ENCODE data around the gene PMM2. TPM values are rescaled to one million over a fixed set of nuclear protein-coding genes. Genes with fewer than 3 reads are reported as not detected.

Gene PMM2
- total RNA-seq, 1 experiment from 2014 or later, result 53.3 TPM

DNA sequence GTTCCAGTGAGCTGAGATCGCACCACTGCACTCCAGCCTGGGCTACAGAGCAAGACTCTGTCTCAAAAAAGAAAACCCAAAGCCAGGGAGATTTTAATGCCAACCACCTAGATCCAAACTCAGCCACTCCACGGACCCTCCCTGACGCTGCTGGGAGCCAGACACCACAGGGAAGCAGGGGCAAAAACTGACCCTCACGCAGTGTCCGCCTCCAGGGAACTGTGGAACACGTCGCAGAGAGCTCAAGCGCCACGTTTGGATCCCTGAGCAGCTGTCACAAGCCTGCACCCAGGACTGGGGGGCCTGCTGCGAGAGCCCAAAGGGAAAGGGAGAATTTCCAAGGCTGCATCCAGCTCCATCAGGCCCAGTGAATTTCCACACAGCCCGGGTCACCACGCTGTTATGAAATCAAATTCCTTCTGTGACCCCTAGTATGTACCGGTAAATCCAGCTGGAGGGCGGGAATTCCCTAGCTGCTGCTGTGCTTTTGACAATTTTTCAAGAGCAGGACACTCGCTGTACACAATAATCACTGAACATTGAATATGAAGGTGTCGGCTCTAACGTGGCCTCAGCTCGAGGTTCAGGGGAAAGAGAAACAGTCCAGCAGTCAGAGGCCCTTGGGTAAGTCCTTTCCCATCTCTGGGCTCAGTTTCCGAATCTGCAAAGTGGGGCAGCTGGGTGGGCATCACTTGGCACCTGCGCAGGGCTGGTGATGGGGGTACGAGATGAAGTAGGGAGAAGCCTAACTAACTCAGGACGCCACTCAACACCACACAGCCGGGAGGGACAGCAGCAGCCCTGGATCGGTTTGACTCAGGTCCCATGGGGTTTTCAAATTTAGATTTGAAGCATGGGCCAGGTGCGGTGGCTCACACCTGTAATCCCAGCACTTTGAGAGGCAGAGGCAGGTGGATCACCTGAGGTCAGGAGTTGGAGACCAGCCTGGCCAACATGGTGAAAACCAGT, 62.6 kb downstream of the PMM2 start:
- Histone ChIP-seq H3K9me3 (ENCODE audit: control insufficient read depth in 1 of 2, insufficient read depth in 1 of 2, low read depth in 1 of 2, low read length in 2 of 2) (no peaks in the 10 kb centered on the region), H3K4me1 (ENCODE audit: control insufficient read depth in 1 of 2, insufficient read depth in 2 of 2, low read length in 2 of 2) (peaks cover 25 to 27% of the 10 kb centered on the region in 2 experiments), H3K4me2 (ENCODE audit: low read length) (no peak overlapping the region), H4K20me1 (ENCODE audit: insufficient read depth) (no peaks in the 10 kb centered on the region; the same call in 1 of the 2 replicates), H3K27me3 (ENCODE audit: insufficient read depth, low read length) (no peaks in the 10 kb centered on the region), H3K9ac (ENCODE audit: low read length) (no peak overlapping the region), H3K4me3 (replicated peaks in 1 of 2; ENCODE audit: low read depth in 1 of 2, low read length in 2 of 2) (no peak overlapping the region), H3K36me3 (ENCODE audit: control insufficient read depth in 1 of 2, insufficient read depth in 2 of 2, low read length in 2 of 2) (peaks cover 13 to 20% of the 10 kb centered on the region in 2 experiments), H2AFZ (ENCODE audit: low read depth, low read length, poor library complexity, severe bottlenecking) (no peak overlapping the region), H3K9me2 (ENCODE audit: insufficient read depth) (no peaks in the 10 kb centered on the region), H3K79me2 (ENCODE audit: insufficient read depth, low read length) (peaks cover 68% of the 10 kb centered on the region), H3K27ac (ENCODE audit: low read depth, low read length) (no peak overlapping the region; the same call in 1 of the 2 replicates)
- ChIA-PET POLR2A (interaction anchor here (1.8 kb wide), 1 partner anchor 8 kb away, joined by 5 read pairs; the partner anchor contains the start of gene CARHSP1), CTCF (interaction anchor here (0.7 kb wide), 1 partner anchor 20 kb away, joined by 4 read pairs; no protein-coding TSS in a partner anchor), RAD21 (ENCODE audit: low non-redundant PET in 1 of 2, low total read pairs in 2 of 2, uncharacterized antibody in 2 of 2, unreplicated experiment in 2 of 2) (no interaction called here)
- ATAC-seq (no peak), DNase-seq (ENCODE audit: low read depth, low spot score) (no peak)
- BruUV-seq (replicated peaks), result no TSS peak
- intact Hi-C loops (cut with micrococcal nuclease), result no loop called here
- TF ChIP-seq CEBPB (IDR thresholded peaks at IDR 0.05; ENCODE audit: low read depth) (no peak), FOSL1 (IDR thresholded peaks at IDR 0.05; ENCODE audit: low read depth) (no peak), ZNF274 (IDR thresholded peaks at IDR 0.05; ENCODE audit: low read depth, low read length) (no peak), EZH2 (IDR thresholded peaks at IDR 0.05) (no peak), YY1 (IDR thresholded peaks at IDR 0.05; ENCODE audit: extremely low read depth, insufficient replicate concordance, low read depth, low read length) (no peak), ATF3 (IDR thresholded peaks at IDR 0.05) (no peak), CBX3 (IDR thresholded peaks at IDR 0.05; ENCODE audit: low read depth) (no peak), MAX (IDR thresholded peaks at IDR 0.05) (no peak), POLR2AphosphoS5 (IDR thresholded peaks at IDR 0.05; ENCODE audit: low read depth, low read length) (no peak), SRF (IDR thresholded peaks at IDR 0.05; ENCODE audit: low read depth) (no peak), EZH2phosphoT487 (IDR thresholded peaks at IDR 0.05; ENCODE audit: borderline replicate concordance) (no peak)
- TF ChIP-seq, protein P1, sequence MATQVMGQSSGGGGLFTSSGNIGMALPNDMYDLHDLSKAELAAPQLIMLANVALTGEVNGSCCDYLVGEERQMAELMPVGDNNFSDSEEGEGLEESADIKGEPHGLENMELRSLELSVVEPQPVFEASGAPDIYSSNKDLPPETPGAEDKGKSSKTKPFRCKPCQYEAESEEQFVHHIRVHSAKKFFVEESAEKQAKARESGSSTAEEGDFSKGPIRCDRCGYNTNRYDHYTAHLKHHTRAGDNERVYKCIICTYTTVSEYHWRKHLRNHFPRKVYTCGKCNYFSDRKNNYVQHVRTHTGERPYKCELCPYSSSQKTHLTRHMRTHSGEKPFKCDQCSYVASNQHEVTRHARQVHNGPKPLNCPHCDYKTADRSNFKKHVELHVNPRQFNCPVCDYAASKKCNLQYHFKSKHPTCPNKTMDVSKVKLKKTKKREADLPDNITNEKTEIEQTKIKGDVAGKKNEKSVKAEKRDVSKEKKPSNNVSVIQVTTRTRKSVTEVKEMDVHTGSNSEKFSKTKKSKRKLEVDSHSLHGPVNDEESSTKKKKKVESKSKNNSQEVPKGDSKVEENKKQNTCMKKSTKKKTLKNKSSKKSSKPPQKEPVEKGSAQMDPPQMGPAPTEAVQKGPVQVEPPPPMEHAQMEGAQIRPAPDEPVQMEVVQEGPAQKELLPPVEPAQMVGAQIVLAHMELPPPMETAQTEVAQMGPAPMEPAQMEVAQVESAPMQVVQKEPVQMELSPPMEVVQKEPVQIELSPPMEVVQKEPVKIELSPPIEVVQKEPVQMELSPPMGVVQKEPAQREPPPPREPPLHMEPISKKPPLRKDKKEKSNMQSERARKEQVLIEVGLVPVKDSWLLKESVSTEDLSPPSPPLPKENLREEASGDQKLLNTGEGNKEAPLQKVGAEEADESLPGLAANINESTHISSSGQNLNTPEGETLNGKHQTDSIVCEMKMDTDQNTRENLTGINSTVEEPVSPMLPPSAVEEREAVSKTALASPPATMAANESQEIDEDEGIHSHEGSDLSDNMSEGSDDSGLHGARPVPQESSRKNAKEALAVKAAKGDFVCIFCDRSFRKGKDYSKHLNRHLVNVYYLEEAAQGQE (IDR thresholded peaks at IDR 0.05; ENCODE audit: low read depth), result no peak

All from HCT116 (cell line).